Natural killer cell (primary cell): Measurements from ENCODE around the gene FLT1. TPM values are rescaled to one million over a fixed set of nuclear protein-coding genes. Genes with fewer than 3 reads are reported as not detected.

Experiments used
- ATAC-seq, 3 donors: fragments of 150-1000 bp in 2 of 3; fragments of 200-7000 bp in 1 of 3; cut with Tn5 transposase; 1 replicate in 1 of 3; 2 replicates in 2 of 3; pipeline ENCODE4 v1.10.0; 2021; ENCODE audit warnings: mild to moderate bottlenecking in 2 of 3, moderate library complexity in 2 of 3
- DNase-seq, 2 donors: peaks; one replicate each; pipeline versions ENCODE4 v3.0.0 to v3.0.0-alpha.2; 2013 to 2021; ENCODE audit warnings: mixed read lengths in 1 of 2
- H3K27ac ChIP-seq: one replicate; pipeline ENCODE4 v1.5.1; 2013; ENCODE audit warnings: mild to moderate bottlenecking, low read length
- H3K27me3 ChIP-seq: one replicate; pipeline ENCODE4 v1.6.1; 2013; ENCODE audit warnings: low read length; ENCODE audit not compliant: control insufficient read depth, insufficient read depth
- H3K36me3 ChIP-seq: one replicate; pipeline ENCODE4 v1.6.1; 2013; ENCODE audit warnings: low read length; ENCODE audit not compliant: control insufficient read depth, insufficient read depth
- H3K4me1 ChIP-seq: one replicate; pipeline ENCODE4 v1.6.1; 2013; ENCODE audit warnings: low read length; ENCODE audit not compliant: control insufficient read depth, insufficient read depth
- H3K4me3 ChIP-seq: one replicate; pipeline ENCODE4 v1.5.1; 2013; ENCODE audit warnings: low read length
- H3K9me3 ChIP-seq: one replicate; pipeline ENCODE4 v1.6.1; 2013; ENCODE audit warnings: low read length; ENCODE audit not compliant: control insufficient read depth, insufficient read depth
- H3K27ac Mint-ChIP-seq, 2 donors: one replicate each; pipeline ENCODE4 v1.8.0; 2022; ENCODE audit warnings: mild to moderate bottlenecking in 2 of 2, mixed read lengths in 2 of 2, moderate library complexity in 1 of 2
- H3K27me3 Mint-ChIP-seq, 2 donors: one replicate each; pipeline ENCODE4 v1.8.0; 2022; ENCODE audit warnings: low read depth in 2 of 2, mixed read lengths in 2 of 2
- H3K36me3 Mint-ChIP-seq: one replicate; pipeline ENCODE4 v1.8.0; 2022; ENCODE audit warnings: mixed read lengths
- H3K4me1 Mint-ChIP-seq, 2 donors: one replicate each; pipeline ENCODE4 v1.8.0; 2022; ENCODE audit warnings: mixed read lengths in 2 of 2
- H3K4me3 Mint-ChIP-seq: one replicate; pipeline ENCODE4 v1.8.0; 2022; ENCODE audit warnings: mild to moderate bottlenecking, moderate library complexity, mixed read lengths
- H3K9me3 Mint-ChIP-seq, 2 donors: one replicate each; pipeline ENCODE4 v1.8.0; 2022; ENCODE audit warnings: mixed read lengths in 2 of 2
- CTCF ChIP-seq: fragments of 200-600 bp; IDR thresholded peaks from one replicate; pipeline ENCODE4 v1.8.0; 2022; ENCODE audit warnings: antibody characterized with exemption
- WGBS: methylation state at CpG from one replicate; pipeline ENCODE4 v1.1.7; 2013; ENCODE audit warnings: missing lambda C conversion rate; ENCODE audit not compliant: insufficient coverage; 5-methylcytosine and 5-hydroxymethylcytosine counted together
- intact Hi-C: fragments of 100-400 bp; cut with micrococcal nuclease; formaldehyde crosslinking; loops from one replicate; pipeline ENCODE4 v1.14.2; 2022
- total RNA-seq, 4 donors: library from RNA; stranded (reverse); fragments of 120-200 nt in 1 of 4; gene quantifications; one replicate each; pipeline versions ENCODE4 v1.2.3 to v1.2.4, GENCODE V29; 2013 to 2022

The FLT1 gene
- total RNA-seq, 3 donors from 2014 or later (not counting 1 experiment from before 2014, with no cell fraction given), result 0.05 to 0.43 (median 0.07) TPM

- no peaks in the 10 kb centered on the region for H3K9me3 ChIP-seq
- no peak for TF ChIP-seq CTCF
- 7% methylated on average over 25 of the region's 25 CpGs for WGBS
- Mint-ChIP-seq H3K36me3 (no peaks in the 10 kb centered on the region), H3K27me3 (peaks cover 16 to 24% of the 10 kb centered on the region in 2 donors), H3K27ac (no peak overlapping the region), H3K4me3 (no peak overlapping the region), H3K9me3 (no peaks in the 10 kb centered on the region), H3K4me1 (peaks cover 0 to 6% of the 10 kb centered on the region in 2 donors)
- H3K36me3 ChIP-seq, result no peaks in the 10 kb centered on the region
- ATAC-seq (no peak), DNase-seq (no peak)
- peaks cover 27% of the 10 kb centered on the region for H3K27me3 ChIP-seq
- no peak overlapping the region for H3K4me3 ChIP-seq
- peaks cover 31% of the 10 kb centered on the region for H3K4me1 ChIP-seq
- H3K27ac ChIP-seq, result no peak overlapping the region
- intact Hi-C loops, result no loop called here
Observed at GRCh38 chr13:28531845-28532387, 37.0 kb upstream of the FLT1 start.

GRCh38 chr13:28531077-28531844, 36.3 kb upstream of the FLT1 start:
- no peaks in the 10 kb centered on the region for H3K9me3 ChIP-seq
- H3K27ac ChIP-seq, result no peak overlapping the region
- ATAC-seq (no peak), DNase-seq (no peak)
- peaks cover 15 to 18% of the 10 kb centered on the region in 2 donors for H3K27me3 Mint-ChIP-seq
- peaks cover 27% of the 10 kb centered on the region for H3K27me3 ChIP-seq
- no peak for TF ChIP-seq CTCF
- no peaks in the 10 kb centered on the region for H3K9me3 Mint-ChIP-seq
- no peaks in the 10 kb centered on the region for H3K36me3 ChIP-seq
- no peak overlapping the region for H3K4me3 Mint-ChIP-seq
- peaks cover 0 to 6% of the 10 kb centered on the region in 2 donors for H3K4me1 Mint-ChIP-seq
- 4% methylated on average over 39 of the region's 39 CpGs for WGBS
- intact Hi-C loops, result no loop called here
- no peaks in the 10 kb centered on the region for H3K36me3 Mint-ChIP-seq
- H3K4me1 ChIP-seq, result peaks cover 34% of the 10 kb centered on the region
- no peak overlapping the region for H3K4me3 ChIP-seq
- no peak overlapping the region for H3K27ac Mint-ChIP-seq

- Histone ChIP-seq H3K4me1 (peaks cover 34% of the 10 kb centered on the region), H3K27ac (no peak overlapping the region), H3K4me3 (no peak overlapping the region), H3K27me3 (peaks cover 27% of the 10 kb centered on the region), H3K9me3 (no peaks in the 10 kb centered on the region), H3K36me3 (no peaks in the 10 kb centered on the region)
- ATAC-seq (no peak), DNase-seq (no peak)
- Mint-ChIP-seq H3K4me1 (peaks cover 0 to 6% of the 10 kb centered on the region in 2 donors), H3K27me3 (peaks cover 17 to 18% of the 10 kb centered on the region in 2 donors), H3K4me3 (no peak overlapping the region), H3K27ac (no peak overlapping the region), H3K36me3 (no peaks in the 10 kb centered on the region), H3K9me3 (no peaks in the 10 kb centered on the region)
- TF ChIP-seq CTCF, result no peak
- WGBS, result 68% methylated on average over 3 of the region's 3 CpGs
- intact Hi-C loops, result no loop called here
Observed at GRCh38 chr13:28530729-28531076, 35.8 kb upstream of the FLT1 start.
